ENCODE data around the gene EIF2B2.

The EIF2B2 gene

DNA sequence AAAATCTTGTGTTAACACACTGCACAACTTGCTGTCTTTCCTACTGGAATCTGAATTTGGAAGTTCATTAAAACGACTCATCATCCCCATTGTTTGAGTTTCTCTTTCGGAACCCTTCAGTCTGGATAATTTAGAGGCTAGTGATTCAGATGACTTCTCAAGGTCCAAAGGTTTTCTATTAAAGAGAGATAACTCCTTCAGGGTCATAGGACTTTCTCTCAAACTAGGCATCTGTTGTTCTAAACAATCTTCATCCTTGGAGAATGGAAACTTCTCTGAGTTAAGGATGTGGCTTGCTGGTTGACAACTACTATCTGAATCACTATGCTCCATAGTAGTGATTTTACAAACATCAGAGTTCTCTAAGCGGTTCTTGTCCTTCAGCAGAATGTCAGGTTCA is 44.2 kb downstream of the EIF2B2 start:
- no peaks in the 10 kb centered on the region for H3K36me3 ChIP-seq (ENCODE audit: insufficient read depth, low read length)
- TF ChIP-seq, protein P1, sequence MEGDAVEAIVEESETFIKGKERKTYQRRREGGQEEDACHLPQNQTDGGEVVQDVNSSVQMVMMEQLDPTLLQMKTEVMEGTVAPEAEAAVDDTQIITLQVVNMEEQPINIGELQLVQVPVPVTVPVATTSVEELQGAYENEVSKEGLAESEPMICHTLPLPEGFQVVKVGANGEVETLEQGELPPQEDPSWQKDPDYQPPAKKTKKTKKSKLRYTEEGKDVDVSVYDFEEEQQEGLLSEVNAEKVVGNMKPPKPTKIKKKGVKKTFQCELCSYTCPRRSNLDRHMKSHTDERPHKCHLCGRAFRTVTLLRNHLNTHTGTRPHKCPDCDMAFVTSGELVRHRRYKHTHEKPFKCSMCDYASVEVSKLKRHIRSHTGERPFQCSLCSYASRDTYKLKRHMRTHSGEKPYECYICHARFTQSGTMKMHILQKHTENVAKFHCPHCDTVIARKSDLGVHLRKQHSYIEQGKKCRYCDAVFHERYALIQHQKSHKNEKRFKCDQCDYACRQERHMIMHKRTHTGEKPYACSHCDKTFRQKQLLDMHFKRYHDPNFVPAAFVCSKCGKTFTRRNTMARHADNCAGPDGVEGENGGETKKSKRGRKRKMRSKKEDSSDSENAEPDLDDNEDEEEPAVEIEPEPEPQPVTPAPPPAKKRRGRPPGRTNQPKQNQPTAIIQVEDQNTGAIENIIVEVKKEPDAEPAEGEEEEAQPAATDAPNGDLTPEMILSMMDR (conservative IDR thresholded peaks at IDR 0.05; ENCODE audit: low read length), result no peak
- TF ChIP-seq EZH2phosphoT487 (IDR thresholded peaks at IDR 0.05; ENCODE audit: borderline replicate concordance), result no peak
- H3K27me3 ChIP-seq (ENCODE audit: insufficient read depth, low read length, poor library complexity, severe bottlenecking), result no peaks in the 10 kb centered on the region
- no peaks in the 10 kb centered on the region for H3K9me3 ChIP-seq (ENCODE audit: insufficient read depth, low read depth, low read length)
- H3K4me1 ChIP-seq (ENCODE audit: insufficient read depth, low read length, poor library complexity, severe bottlenecking), result peaks cover 28% of the 10 kb centered on the region
- no peak overlapping the region for H3K4me3 ChIP-seq (ENCODE audit: low read length, poor library complexity, severe bottlenecking)
- no peak overlapping the region for H3K9ac ChIP-seq (ENCODE audit: low read depth, low read length, poor library complexity, severe bottlenecking)
- H2AFZ ChIP-seq (ENCODE audit: low read length), result no peak overlapping the region
- H4K20me1 ChIP-seq (ENCODE audit: insufficient read depth, low read length, poor library complexity, severe bottlenecking), result peaks cover 5% of the 10 kb centered on the region
- peaks cover 20% of the 10 kb centered on the region for H3K79me2 ChIP-seq (ENCODE audit: insufficient read depth, low read length)
- H3F3A ChIP-seq (ENCODE audit: low read depth), result 0 out of 2 replicates have a peak, but pooled peaks cover 4% of the 10 kb centered on the region
- H3K9me2 ChIP-seq (replicated peaks; ENCODE audit: low read depth, low read length), result no peaks in the 10 kb centered on the region
- no peak overlapping the region for H3K4me2 ChIP-seq (ENCODE audit: low read depth, low read length, poor library complexity, severe bottlenecking)

DNA sequence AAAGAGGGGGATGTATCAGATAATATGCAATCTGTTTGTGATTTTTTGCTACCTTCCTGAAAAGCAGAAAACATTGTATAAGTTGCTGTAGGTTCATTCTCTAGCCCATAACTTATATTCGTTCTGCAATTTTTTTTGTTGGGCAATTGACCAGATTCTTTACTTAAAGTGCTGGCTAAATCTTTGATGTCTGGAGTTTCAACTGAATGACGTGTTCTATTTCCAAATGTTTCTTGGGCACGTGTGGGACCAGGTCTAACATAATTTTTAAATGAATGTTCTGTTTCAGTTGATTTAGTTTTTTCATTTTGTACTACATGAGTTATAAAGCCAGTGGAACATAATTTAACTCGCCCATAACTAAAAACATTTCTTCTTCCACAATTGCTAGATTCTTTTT is 44.8 kb downstream of the EIF2B2 start:
- Histone ChIP-seq H3K9ac (ENCODE audit: low read depth, low read length, poor library complexity, severe bottlenecking) (no peak overlapping the region), H3K4me3 (ENCODE audit: low read length, poor library complexity, severe bottlenecking) (no peak overlapping the region), H2AFZ (ENCODE audit: low read length) (no peak overlapping the region), H3K36me3 (ENCODE audit: insufficient read depth, low read length) (no peaks in the 10 kb centered on the region), H3K4me1 (ENCODE audit: insufficient read depth, low read length, poor library complexity, severe bottlenecking) (peaks cover 28% of the 10 kb centered on the region), H3K79me2 (ENCODE audit: insufficient read depth, low read length) (peaks cover 20% of the 10 kb centered on the region), H4K20me1 (ENCODE audit: insufficient read depth, low read length, poor library complexity, severe bottlenecking) (peaks cover 5% of the 10 kb centered on the region), H3F3A (ENCODE audit: low read depth) (0 out of 2 replicates have a peak, but pooled peaks cover 5% of the 10 kb centered on the region), H3K9me3 (ENCODE audit: insufficient read depth, low read depth, low read length) (no peaks in the 10 kb centered on the region), H3K9me2 (replicated peaks; ENCODE audit: low read depth, low read length) (no peaks in the 10 kb centered on the region), H3K27me3 (ENCODE audit: insufficient read depth, low read length, poor library complexity, severe bottlenecking) (no peaks in the 10 kb centered on the region), H3K4me2 (ENCODE audit: low read depth, low read length, poor library complexity, severe bottlenecking) (no peak overlapping the region)
- no peak for TF ChIP-seq EZH2phosphoT487 (IDR thresholded peaks at IDR 0.05; ENCODE audit: borderline replicate concordance)

DNA sequence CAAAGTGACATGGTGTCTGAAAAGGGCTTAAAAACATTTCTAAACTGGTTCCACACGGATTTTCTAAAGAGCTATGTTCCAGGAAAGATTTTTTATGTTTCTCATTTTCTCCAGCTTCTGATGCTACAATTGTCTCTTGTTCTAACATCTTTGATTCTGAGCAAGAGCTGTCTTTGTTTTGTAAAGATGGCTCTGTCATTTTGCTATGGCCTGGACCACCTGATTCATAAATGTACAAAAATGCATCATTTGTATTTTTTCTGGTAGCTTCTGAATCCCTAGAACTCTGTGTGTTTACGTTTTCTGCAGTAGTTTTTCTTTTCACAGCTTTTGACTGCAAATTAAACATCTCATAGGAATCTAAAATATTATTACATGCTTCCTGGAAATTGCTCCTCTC is 45.4 kb downstream of the EIF2B2 start:
- Histone ChIP-seq H3K4me2 (ENCODE audit: low read depth, low read length, poor library complexity, severe bottlenecking) (no peak overlapping the region), H3K9me3 (ENCODE audit: insufficient read depth, low read depth, low read length) (no peaks in the 10 kb centered on the region), H3K27me3 (ENCODE audit: insufficient read depth, low read length, poor library complexity, severe bottlenecking) (no peaks in the 10 kb centered on the region), H3K4me3 (ENCODE audit: low read length, poor library complexity, severe bottlenecking) (no peak overlapping the region), H3K9me2 (replicated peaks; ENCODE audit: low read depth, low read length) (no peaks in the 10 kb centered on the region), H4K20me1 (ENCODE audit: insufficient read depth, low read length, poor library complexity, severe bottlenecking) (peaks cover 5% of the 10 kb centered on the region), H3K79me2 (ENCODE audit: insufficient read depth, low read length) (peaks cover 20% of the 10 kb centered on the region), H3F3A (ENCODE audit: low read depth) (0 out of 2 replicates have a peak, but pooled peaks cover 11% of the 10 kb centered on the region), H3K9ac (ENCODE audit: low read depth, low read length, poor library complexity, severe bottlenecking) (no peak overlapping the region), H3K4me1 (ENCODE audit: insufficient read depth, low read length, poor library complexity, severe bottlenecking) (peaks cover 28% of the 10 kb centered on the region), H2AFZ (ENCODE audit: low read length) (no peak overlapping the region), H3K36me3 (ENCODE audit: insufficient read depth, low read length) (no peaks in the 10 kb centered on the region)
- TF ChIP-seq EZH2phosphoT487 (IDR thresholded peaks at IDR 0.05; ENCODE audit: borderline replicate concordance), result no peak
- TF ChIP-seq, protein P1 (conservative IDR thresholded peaks at IDR 0.05; ENCODE audit: low read length), result no peak

DNA sequence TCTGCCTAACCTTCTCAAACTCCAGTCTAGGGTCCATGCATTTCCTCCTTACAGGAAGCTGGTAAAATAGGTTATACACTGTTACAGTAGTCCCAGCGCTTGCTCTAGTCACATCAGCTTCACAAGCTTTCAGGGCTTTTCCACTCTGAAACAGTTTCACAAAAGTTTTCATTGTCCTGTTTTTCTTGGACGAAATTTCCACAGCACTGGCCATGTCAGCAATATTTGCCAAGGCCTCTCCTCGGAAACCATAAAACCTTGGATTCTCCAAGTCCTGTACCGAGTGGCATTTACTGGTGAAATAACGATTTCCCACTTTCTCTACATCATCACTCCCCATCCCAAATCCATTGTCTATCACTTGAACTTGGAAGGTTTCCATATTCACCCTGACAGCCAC is 46.4 kb downstream of the EIF2B2 start:
- Histone ChIP-seq H3K9me2 (replicated peaks; ENCODE audit: low read depth, low read length) (no peaks in the 10 kb centered on the region), H3K4me1 (ENCODE audit: insufficient read depth, low read length, poor library complexity, severe bottlenecking) (peaks cover 25% of the 10 kb centered on the region), H3K9ac (ENCODE audit: low read depth, low read length, poor library complexity, severe bottlenecking) (peak overlapping the region; percentile 1), H3K9me3 (ENCODE audit: insufficient read depth, low read depth, low read length) (no peaks in the 10 kb centered on the region), H3K27me3 (ENCODE audit: insufficient read depth, low read length, poor library complexity, severe bottlenecking) (no peaks in the 10 kb centered on the region), H4K20me1 (ENCODE audit: insufficient read depth, low read length, poor library complexity, severe bottlenecking) (peaks cover 5% of the 10 kb centered on the region), H3K4me3 (ENCODE audit: low read length, poor library complexity, severe bottlenecking) (no peak overlapping the region), H3K79me2 (ENCODE audit: insufficient read depth, low read length) (peaks cover 20% of the 10 kb centered on the region), H2AFZ (ENCODE audit: low read length) (no peak overlapping the region), H3K36me3 (ENCODE audit: insufficient read depth, low read length) (no peaks in the 10 kb centered on the region), H3F3A (ENCODE audit: low read depth) (0 out of 2 replicates have a peak, but pooled peaks cover 12% of the 10 kb centered on the region), H3K4me2 (ENCODE audit: low read depth, low read length, poor library complexity, severe bottlenecking) (peak overlapping the region; percentile 80)
- TF ChIP-seq, protein P1 (conservative IDR thresholded peaks at IDR 0.05; ENCODE audit: low read length), result no peak
- TF ChIP-seq EZH2phosphoT487 (IDR thresholded peaks at IDR 0.05; ENCODE audit: borderline replicate concordance), result no peak
